ENCODE results near the gene IGFBP7. TPM values are rescaled to one million over a fixed set of nuclear protein-coding genes. Genes with fewer than 3 reads are reported as not detected.

The IGFBP7 gene
- total RNA-seq, 1 donor from 2014 or later = 68.7 TPM

- ATAC-seq (no peak), DNase-seq (ENCODE audit: low spot score) (no peak)
These were observed 21.9 kb upstream of the IGFBP7 start for GRCh38 chr4:57131849-57132742.

GRCh38 chr4:57129477-57129876 lies 19.3 kb upstream of the IGFBP7 start:
- DNase-seq (ENCODE audit: low spot score) = no peak
- ATAC-seq = no peak

GRCh38 chr4:57127361-57127760 lies 17.2 kb upstream of the IGFBP7 start:
- ATAC-seq = no peak
- DNase-seq (ENCODE audit: low spot score) = no peak

GRCh38 chr4:57125996-57126395 lies 15.8 kb upstream of the IGFBP7 start:
- DNase-seq (ENCODE audit: low spot score) = no peak
- no peak for ATAC-seq

GRCh38 chr4:57124145-57124544 lies 14.0 kb upstream of the IGFBP7 start:
- ATAC-seq (no peak), DNase-seq (ENCODE audit: low spot score) (no peak)

GRCh38 chr4:57122959-57123358 lies 12.8 kb upstream of the IGFBP7 start:
- ATAC-seq = no peak
- no peak for DNase-seq (ENCODE audit: low spot score)

- ATAC-seq = peak; percentile 71
- no peak for DNase-seq (ENCODE audit: low spot score)
These were observed 9.0 kb upstream of the IGFBP7 start for GRCh38 chr4:57119054-57119651.

GRCh38 chr4:57117491-57117890 lies 7.3 kb upstream of the IGFBP7 start:
- ATAC-seq (no peak), DNase-seq (ENCODE audit: low spot score) (no peak)

GRCh38 chr4:57116245-57116644 lies 6.1 kb upstream of the IGFBP7 start:
- DNase-seq (ENCODE audit: low spot score) (no peak), ATAC-seq (no peak)

- DNase-seq (ENCODE audit: low spot score) = no peak
- no peak for ATAC-seq
These were observed 4.8 kb upstream of the IGFBP7 start for GRCh38 chr4:57114973-57115372.

- no peak for ATAC-seq
These were observed 3.7 kb upstream of the IGFBP7 start for GRCh38 chr4:57113870-57114269.

GRCh38 chr4:57110640-57111511 lies 691 bp upstream of the IGFBP7 start:
- ATAC-seq = peak; percentile 60
- DNase-seq (ENCODE audit: low spot score) = peak; percentile 46

More at GRCh38 chr4:57113870-57114269, 3.7 kb upstream of the IGFBP7 start:
- no peak for DNase-seq (ENCODE audit: low spot score)

- DNase-seq (ENCODE audit: low spot score) = no peak
- no peak for ATAC-seq
These were observed 756 bp downstream of the IGFBP7 start for GRCh38 chr4:57109411-57109846.

GRCh38 chr4:57106181-57106580 lies 4.0 kb downstream of the IGFBP7 start:
- ATAC-seq (no peak), DNase-seq (ENCODE audit: low spot score) (no peak)

GRCh38 chr4:57104706-57105560 lies 5.3 kb downstream of the IGFBP7 start:
- ATAC-seq (no peak), DNase-seq (ENCODE audit: low spot score) (no peak)

- peak; percentile 34 for ATAC-seq
- no peak for DNase-seq (ENCODE audit: low spot score)
These were observed 7.1 kb downstream of the IGFBP7 start for GRCh38 chr4:57103051-57103450.

GRCh38 chr4:57102050-57102624 lies 8.0 kb downstream of the IGFBP7 start:
- ATAC-seq (peak; percentile 74), DNase-seq (ENCODE audit: low spot score) (no peak)

GRCh38 chr4:57100979-57101651 lies 9.1 kb downstream of the IGFBP7 start:
- no peak for DNase-seq (ENCODE audit: low spot score)
- ATAC-seq = no peak

- DNase-seq (ENCODE audit: low spot score) = no peak
- ATAC-seq = no peak
These were observed 10.8 kb downstream of the IGFBP7 start for GRCh38 chr4:57099363-57099762.

Measured in left lobe of liver (tissue), 2 donors.